GM12872 (cell line): Measurements from ENCODE around the gene SLC25A45.

Experiments used
- CTCF ChIP-seq: IDR thresholded peaks from 3 replicates; pipeline ENCODE4 v1.5.1; 2011; ENCODE audit warnings: low read depth, mild to moderate bottlenecking, low read length, moderate library complexity; ENCODE audit not compliant: insufficient read depth

The SLC25A45 gene

GRCh38 chr11:65338676-65339075, 43.8 kb downstream of the SLC25A45 start:
- no peak for TF ChIP-seq CTCF

DNA sequence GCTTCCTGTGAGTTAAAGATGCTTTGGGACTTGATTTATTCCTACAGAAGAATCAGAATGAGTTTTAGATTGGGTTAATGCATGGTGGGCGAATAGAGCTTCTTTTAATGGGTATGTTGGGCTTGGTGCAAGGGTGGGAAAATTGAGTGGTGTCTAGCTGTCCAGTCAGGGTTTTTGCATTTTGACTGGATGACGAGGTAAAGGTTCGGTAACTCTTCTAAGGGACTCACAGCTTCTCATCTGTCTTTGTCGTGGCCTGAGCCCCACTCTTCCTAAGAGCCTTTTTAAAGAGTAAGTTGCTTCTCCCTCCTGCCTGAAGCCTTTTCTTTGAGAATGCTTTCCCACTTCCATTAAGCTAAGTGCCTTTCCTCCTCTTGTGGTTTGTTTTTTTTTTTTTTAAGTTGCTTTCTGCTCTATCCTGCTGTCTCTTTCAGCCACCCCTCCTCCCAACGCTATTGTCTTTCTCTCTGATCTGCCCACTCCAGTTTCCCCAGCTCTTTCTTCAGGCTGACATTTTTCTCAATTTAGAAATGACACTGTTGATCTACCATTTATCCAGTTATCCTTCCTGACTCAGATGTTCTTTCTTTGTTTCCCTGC, 47.6 kb downstream of the SLC25A45 start:
- no peak for TF ChIP-seq CTCF

GRCh38 chr11:65330544-65330943, 51.9 kb downstream of the SLC25A45 start:
- no peak for TF ChIP-seq CTCF

- peak; percentile 76 for TF ChIP-seq CTCF
These were observed 52.5 kb downstream of the SLC25A45 start for GRCh38 chr11:65329944-65330403.

DNA sequence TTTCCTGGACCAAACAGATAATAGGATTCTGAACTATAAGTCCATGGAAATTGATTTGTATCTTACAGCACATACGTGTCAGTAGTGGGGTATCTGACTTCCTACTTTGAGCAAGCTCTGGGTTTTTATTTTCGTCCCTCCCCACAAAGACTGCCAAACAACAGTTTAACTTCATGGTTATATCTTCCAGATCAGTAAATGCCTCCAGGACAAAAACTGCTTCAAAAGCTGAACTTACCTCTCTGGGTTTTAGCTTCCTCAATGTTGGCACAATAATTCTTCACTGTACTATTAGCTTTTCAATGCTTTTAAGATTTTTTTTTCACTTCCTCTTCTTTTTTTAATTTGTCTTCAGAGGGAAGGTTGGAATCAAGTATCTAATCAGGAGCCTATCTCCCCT, 53.0 kb downstream of the SLC25A45 start:
- TF ChIP-seq CTCF: no peak

DNA sequence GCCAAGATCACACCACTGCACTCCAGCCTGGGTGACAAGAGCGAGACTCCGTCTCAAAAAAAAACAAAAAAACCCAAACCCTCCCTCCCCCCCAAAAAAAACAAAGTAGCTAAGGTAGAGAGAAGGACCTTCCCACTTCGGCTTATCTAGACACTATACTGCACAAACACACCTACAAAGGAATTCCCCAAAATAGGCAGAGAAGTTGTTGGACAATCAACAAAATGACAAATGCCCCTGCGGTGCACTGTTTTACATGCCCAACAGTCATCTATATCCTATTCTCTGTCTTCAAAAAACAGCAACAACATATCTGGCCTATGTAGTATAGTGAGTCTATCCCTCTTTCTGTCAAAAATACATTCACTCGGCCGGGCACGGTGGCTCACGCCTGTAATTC, 55.4 kb downstream of the SLC25A45 start:
- no peak for TF ChIP-seq CTCF

DNA sequence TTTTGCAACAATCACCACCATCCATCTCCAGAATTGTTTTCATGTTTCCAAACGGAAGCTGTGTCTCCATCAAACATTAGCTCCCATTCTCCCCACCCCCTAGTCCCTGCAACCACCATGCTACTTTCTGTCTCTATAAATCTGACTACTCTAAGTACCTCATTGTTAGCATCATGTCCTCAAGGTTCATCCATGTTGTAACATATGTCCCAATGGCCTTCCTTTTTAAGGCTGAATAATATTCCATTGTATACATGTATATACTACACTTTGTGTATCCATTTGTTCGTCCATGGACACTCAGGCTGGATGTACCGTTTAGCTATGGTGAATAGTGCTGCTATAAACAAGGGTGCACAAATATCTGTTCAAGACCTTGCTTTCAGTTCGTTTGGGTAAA, 57.0 kb downstream of the SLC25A45 start:
- no peak for TF ChIP-seq CTCF
